ENCODE data around the gene FGR. TPM values are rescaled to one million over a fixed set of nuclear protein-coding genes. Genes with fewer than 3 reads are reported as not detected.

The FGR gene
- total RNA-seq, 4 donors from 2014 or later, result 18.8 to 131 (median 77.6) TPM

GRCh38 chr1:27602462-27603308 lies 32.3 kb downstream of the FGR start:
- no peak for ATAC-seq (ENCODE audit: low FRiP score)
- no peak for DNase-seq (ENCODE audit: low spot score)
- TF ChIP-seq, protein P1, sequence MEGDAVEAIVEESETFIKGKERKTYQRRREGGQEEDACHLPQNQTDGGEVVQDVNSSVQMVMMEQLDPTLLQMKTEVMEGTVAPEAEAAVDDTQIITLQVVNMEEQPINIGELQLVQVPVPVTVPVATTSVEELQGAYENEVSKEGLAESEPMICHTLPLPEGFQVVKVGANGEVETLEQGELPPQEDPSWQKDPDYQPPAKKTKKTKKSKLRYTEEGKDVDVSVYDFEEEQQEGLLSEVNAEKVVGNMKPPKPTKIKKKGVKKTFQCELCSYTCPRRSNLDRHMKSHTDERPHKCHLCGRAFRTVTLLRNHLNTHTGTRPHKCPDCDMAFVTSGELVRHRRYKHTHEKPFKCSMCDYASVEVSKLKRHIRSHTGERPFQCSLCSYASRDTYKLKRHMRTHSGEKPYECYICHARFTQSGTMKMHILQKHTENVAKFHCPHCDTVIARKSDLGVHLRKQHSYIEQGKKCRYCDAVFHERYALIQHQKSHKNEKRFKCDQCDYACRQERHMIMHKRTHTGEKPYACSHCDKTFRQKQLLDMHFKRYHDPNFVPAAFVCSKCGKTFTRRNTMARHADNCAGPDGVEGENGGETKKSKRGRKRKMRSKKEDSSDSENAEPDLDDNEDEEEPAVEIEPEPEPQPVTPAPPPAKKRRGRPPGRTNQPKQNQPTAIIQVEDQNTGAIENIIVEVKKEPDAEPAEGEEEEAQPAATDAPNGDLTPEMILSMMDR (IDR thresholded peaks at IDR 0.05), result no peak

GRCh38 chr1:27601771-27602461 lies 33.1 kb downstream of the FGR start:
- no peak for DNase-seq (ENCODE audit: low spot score)
- ATAC-seq (ENCODE audit: low FRiP score), result no peak

DNA sequence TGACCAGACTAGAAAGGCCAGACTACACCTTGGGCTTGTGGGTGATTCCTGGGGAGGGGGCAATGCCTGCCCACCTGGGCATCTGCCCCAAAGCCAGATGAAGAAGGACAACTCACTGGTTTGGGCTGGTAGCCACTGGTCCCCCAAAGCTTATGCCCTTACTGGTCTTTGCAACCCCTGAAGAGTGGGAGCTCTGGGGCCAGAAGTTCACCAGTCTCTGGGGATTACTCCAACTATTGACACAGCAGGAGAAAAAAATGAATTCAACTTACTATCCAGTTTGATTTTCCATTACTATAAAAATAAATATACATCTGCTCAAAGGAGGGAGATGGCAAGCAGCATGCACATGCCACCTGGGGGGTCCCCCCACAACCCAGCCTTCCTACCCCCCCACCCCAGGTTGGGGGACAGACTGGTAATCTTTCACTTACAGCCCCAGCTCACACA lies 33.6 kb downstream of the FGR start:
- DNase-seq (ENCODE audit: low spot score), result no peak
- TF ChIP-seq, protein P1 (IDR thresholded peaks at IDR 0.05), result no peak
- no peak for ATAC-seq (ENCODE audit: low FRiP score)

More at GRCh38 chr1:27601771-27602461, 33.1 kb downstream of the FGR start:
- TF ChIP-seq, protein P1 (IDR thresholded peaks at IDR 0.05), result no peak

- ATAC-seq (ENCODE audit: low FRiP score), result no peak
- TF ChIP-seq, protein P1 (IDR thresholded peaks at IDR 0.05), result no peak
- no peak for DNase-seq (ENCODE audit: low spot score)
Observed at GRCh38 chr1:27600498-27601175, 34.3 kb downstream of the FGR start.

- TF ChIP-seq, protein P1 (IDR thresholded peaks at IDR 0.05), result no peak
- ATAC-seq (ENCODE audit: low FRiP score) (no peak), DNase-seq (ENCODE audit: low spot score) (no peak)
Observed at GRCh38 chr1:27599605-27600497, 35.1 kb downstream of the FGR start.

- DNase-seq (ENCODE audit: low spot score) (no peak), ATAC-seq (ENCODE audit: low FRiP score) (peak; percentile 58)
- TF ChIP-seq, protein P1 (IDR thresholded peaks at IDR 0.05), result no peak
Observed at GRCh38 chr1:27598902-27599528, 36.0 kb downstream of the FGR start.
